NCI-H510A (cell line): ENCODE measurements around the gene DDX20.
"Not testable (repeated sequence)": the region's sequence is repeated elsewhere in the genome, so short reads cannot be mapped to it uniquely, and the experiment has no call there.

Experiments used
- DNase-seq: peaks from one replicate; lab custom pipeline; 2025; lab: John Stamatoyannopoulos, UW

The DDX20 gene

GRCh38 chr1:111733183-111733991 lies 22.3 kb upstream of the DDX20 start:
- DNase-seq: no peak

- DNase-seq: no peak
These were observed 21.7 kb upstream of the DDX20 start for GRCh38 chr1:111733992-111734341.

- no peak for DNase-seq
These were observed 21.3 kb upstream of the DDX20 start for GRCh38 chr1:111734426-111734825.

GRCh38 chr1:111734856-111735255 lies 20.8 kb upstream of the DDX20 start:
- no peak for DNase-seq

- no peak for DNase-seq
These were observed 20.4 kb upstream of the DDX20 start for GRCh38 chr1:111735321-111735720.

GRCh38 chr1:111735858-111736544 lies 19.7 kb upstream of the DDX20 start:
- peak; percentile 48 for DNase-seq

GRCh38 chr1:111736548-111737215 lies 19.0 kb upstream of the DDX20 start:
- no peak for DNase-seq

GRCh38 chr1:111737216-111738132 lies 18.2 kb upstream of the DDX20 start:
- no peak for DNase-seq

- no peak for DNase-seq
These were observed 17.6 kb upstream of the DDX20 start for GRCh38 chr1:111738133-111738435.

GRCh38 chr1:111738436-111739193 lies 17.1 kb upstream of the DDX20 start:
- DNase-seq: peak; percentile 67

GRCh38 chr1:111739194-111739924 lies 16.3 kb upstream of the DDX20 start, which contains the start of gene INKA2:
Gene INKA2 (minus strand): TSS chr1:111739395. CDS start chr1:111739242, 153 bp downstream.
- DNase-seq: peak; percentile 94

GRCh38 chr1:111739925-111740765 lies 15.6 kb upstream of the DDX20 start:
- DNase-seq: peak; percentile 71

- DNase-seq: not testable (repeated sequence)
These were observed 13.4 kb upstream of the DDX20 start for GRCh38 chr1:111742292-111742691.

- no peak for DNase-seq
These were observed 12.7 kb upstream of the DDX20 start for GRCh38 chr1:111742938-111743549.

- no peak for DNase-seq
These were observed 12.0 kb upstream of the DDX20 start for GRCh38 chr1:111743679-111744101.

GRCh38 chr1:111745675-111746613 lies 9.8 kb upstream of the DDX20 start:
- peak; percentile 47 for DNase-seq

GRCh38 chr1:111746614-111746999 lies 9.1 kb upstream of the DDX20 start:
- no peak for DNase-seq

- DNase-seq: no peak
These were observed 8.4 kb upstream of the DDX20 start for GRCh38 chr1:111747282-111747734.
